Lower leg skin (tissue), 4 donors: ENCODE results near the gene THAP7. TPM values are rescaled to one million over a fixed set of nuclear protein-coding genes. Genes with fewer than 3 reads are reported as not detected.
"Not testable (repeated sequence)": the region's sequence is repeated elsewhere in the genome, so short reads cannot be mapped to it uniquely, and the experiment has no call there.

Experiments used
- DNase-seq, 2 donors: peaks; one replicate each; pipeline ENCODE4 v3.0.0-alpha.2; 2019; ENCODE audit warnings: low spot score in 2 of 2
- H3K4me3 ChIP-seq: fragments of 200-600 bp; sonication (generic); 2 replicates; pipeline ENCODE4 v1.5.1; 2017; ENCODE audit warnings: mild to moderate bottlenecking, low read depth; ENCODE audit not compliant: poor library complexity, severe bottlenecking
- CTCF ChIP-seq, 3 donors: fragments of 450-650 bp; IDR thresholded peaks; one replicate each; pipeline ENCODE4 v1.5.1; 2016; ENCODE audit warnings: antibody characterized with exemption in 3 of 3, mild to moderate bottlenecking in 3 of 3, moderate library complexity in 2 of 3
- POLR2A ChIP-seq, 2 donors: fragments of 450-650 bp; IDR thresholded peaks; one replicate each; pipeline ENCODE4 v1.6.1; 2016 to 2017; ENCODE audit warnings: antibody characterized with exemption in 2 of 2, mild to moderate bottlenecking in 1 of 2, moderate library complexity in 1 of 2
- WGBS, 2 donors: methylation state at CpG; one replicate each; pipeline ENCODE4 v1.1.5; 2018; 5-methylcytosine and 5-hydroxymethylcytosine counted together
- intact Hi-C: fragments of 100-400 bp; cut with DNase I; formaldehyde crosslinking; loops from one replicate; pipeline ENCODE4 v1.15.0; 2023; ENCODE audit warnings: low total_unique reads
- total RNA-seq, 4 donors: library from RNA; depleted of rRNA; stranded (reverse); fragments of >200 nt; gene quantifications; one replicate each; pipeline ENCODE4 v1.1.0, GENCODE V29; 2016

Gene THAP7
- total RNA-seq, 4 donors from 2014 or later: 23.3 to 48.2 (median 45.1) TPM

DNA sequence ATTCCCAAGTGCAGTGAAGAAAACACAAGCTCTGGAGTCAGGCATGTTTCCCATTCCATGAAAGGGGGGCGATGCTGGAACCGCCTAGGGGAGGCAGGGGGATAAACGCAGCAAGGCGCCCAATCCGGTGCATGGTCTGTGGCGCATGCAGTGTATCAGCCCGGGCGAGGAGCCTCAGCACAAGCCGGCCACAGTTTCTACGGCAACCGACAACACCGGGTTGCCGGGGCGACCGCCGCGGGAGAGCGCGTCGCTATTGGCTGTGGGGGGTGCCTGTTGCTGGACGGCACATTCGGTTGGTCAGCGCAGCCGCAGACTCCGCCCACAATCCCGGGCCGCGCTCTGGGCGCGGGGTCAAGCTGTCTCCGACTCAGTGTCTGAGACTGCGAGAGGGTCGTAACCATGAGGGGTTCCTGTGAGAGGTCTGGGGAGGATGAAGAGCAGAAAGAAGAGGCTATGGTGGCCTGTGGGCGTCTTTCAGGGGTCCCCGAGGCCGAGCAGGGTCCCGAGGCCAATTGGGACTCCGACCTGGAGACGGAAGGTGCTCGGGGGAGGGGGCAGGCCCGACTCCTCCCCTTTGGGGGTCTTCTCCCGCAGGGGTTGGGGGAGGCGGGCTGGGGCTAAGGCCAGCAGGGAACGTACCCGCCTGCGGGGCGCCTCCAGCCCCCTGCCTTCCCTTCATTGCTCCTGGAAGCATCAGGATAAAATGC lies 43.8 kb upstream of the THAP7 start, which contains the start of gene LRRC74B:
TSS of gene LRRC74B (plus strand) at position 362 of the 710 bp plus-strand sequence. CDS start at position 403, 41 bp downstream.
- peak; percentile 68 to 94 for DNase-seq
- intact Hi-C loops: no loop called here
- TF ChIP-seq POLR2A (IDR thresholded peaks at IDR 0.05): no peak
- no peak for TF ChIP-seq CTCF (IDR thresholded peaks at IDR 0.05)
- 11 to 12% methylated on average over 30 to 46 of the region's 47 CpGs for WGBS, 2 donors
- no peak within 1 kb of the TSS for H3K4me3 ChIP-seq

DNA sequence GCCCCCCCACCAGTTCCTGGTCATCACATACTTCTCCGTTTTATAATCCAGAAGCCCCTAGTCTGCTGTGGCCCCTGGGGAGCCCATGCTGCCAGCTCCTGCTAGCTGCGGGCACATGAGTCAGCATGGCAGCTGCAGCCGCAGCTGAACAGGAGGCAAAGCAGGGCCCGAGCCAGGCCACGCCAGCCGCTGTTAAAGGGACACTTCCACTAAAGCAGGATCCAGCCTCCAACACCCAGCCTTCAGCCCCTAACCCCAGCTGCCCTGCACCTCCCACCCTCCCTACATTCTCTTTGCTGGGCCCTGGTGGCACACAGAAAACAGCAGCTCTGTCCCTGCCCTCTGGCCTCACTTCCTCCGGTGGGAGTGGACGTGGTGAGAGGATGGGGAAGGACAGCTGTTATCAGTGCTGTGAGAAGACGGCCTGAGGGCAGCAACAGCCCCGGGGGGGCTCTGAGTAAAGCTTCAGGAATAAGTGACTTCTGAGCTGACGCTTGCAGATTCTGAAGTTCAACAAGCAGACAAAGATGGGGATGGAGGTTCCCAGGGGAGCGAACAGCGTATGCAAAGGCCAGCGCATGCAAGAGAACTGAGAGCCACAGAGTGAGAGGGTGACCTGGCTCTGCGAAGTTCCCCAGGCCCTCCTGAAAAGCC lies 43.1 kb upstream of the THAP7 start:
- no peak for DNase-seq
- WGBS, 2 donors: 7 to 10% methylated on average over 15 of the region's 15 CpGs
- intact Hi-C loops: no loop called here
- TF ChIP-seq CTCF (IDR thresholded peaks at IDR 0.05): no peak
- TF ChIP-seq POLR2A (IDR thresholded peaks at IDR 0.05): no peak
- H3K4me3 ChIP-seq: no peak overlapping the region

DNA sequence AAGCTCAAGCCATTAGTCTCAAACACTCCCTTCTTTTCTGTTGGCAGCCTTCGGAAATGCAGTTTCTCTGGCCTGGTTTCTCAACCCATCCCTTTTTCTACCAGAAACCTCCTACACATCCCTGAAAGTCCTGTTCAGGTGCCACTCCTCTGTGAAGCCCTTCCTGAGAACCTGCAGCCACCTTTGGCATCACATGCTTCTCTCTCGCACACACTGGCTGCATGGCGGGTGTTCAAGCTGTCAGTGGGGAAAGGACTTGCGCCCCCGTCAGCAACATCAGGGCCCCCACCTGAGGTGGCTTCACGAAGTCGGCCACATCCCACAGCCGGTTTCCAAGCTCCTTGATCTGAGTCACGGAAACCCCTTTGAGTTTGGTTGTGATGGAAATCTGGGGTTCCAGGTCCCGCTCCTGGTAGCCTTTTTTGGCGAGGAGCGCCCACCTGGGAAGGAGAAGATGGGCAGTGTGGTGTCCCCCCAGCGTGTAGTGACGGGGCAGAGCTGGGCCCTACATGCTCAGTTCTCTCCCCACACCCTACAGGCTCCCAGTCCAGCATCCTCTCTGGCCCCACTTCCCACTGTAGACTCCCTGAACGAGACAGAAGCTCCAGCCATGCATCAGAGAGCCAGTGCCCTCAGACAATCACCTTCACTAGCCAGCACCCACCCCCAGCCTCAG lies 42.1 kb upstream of the THAP7 start:
- TF ChIP-seq CTCF (IDR thresholded peaks at IDR 0.05) (no peak), POLR2A (IDR thresholded peaks at IDR 0.05) (no peak)
- no peak overlapping the region for H3K4me3 ChIP-seq
- no peak for DNase-seq
- WGBS, 2 donors: 86% methylated on average over 15 of the region's 15 CpGs
- intact Hi-C loops: no loop called here

GRCh38 chr22:21042978-21043859 lies 41.3 kb upstream of the THAP7 start:
- TF ChIP-seq POLR2A (IDR thresholded peaks at IDR 0.05): no peak
- TF ChIP-seq CTCF (IDR thresholded peaks at IDR 0.05): no peak
- intact Hi-C loops: no loop called here
- no peak for DNase-seq
- no peak overlapping the region for H3K4me3 ChIP-seq
- 78 to 81% methylated on average over 6 of the region's 6 CpGs for WGBS, 2 donors

GRCh38 chr22:21041937-21042336 lies 40.0 kb upstream of the THAP7 start:
- no peak overlapping the region for H3K4me3 ChIP-seq
- 77 to 78% methylated on average over 4 of the region's 4 CpGs for WGBS, 2 donors
- intact Hi-C loops: no loop called here
- TF ChIP-seq POLR2A (IDR thresholded peaks at IDR 0.05) (no peak), CTCF (IDR thresholded peaks at IDR 0.05) (no peak)
- DNase-seq: no peak

DNA sequence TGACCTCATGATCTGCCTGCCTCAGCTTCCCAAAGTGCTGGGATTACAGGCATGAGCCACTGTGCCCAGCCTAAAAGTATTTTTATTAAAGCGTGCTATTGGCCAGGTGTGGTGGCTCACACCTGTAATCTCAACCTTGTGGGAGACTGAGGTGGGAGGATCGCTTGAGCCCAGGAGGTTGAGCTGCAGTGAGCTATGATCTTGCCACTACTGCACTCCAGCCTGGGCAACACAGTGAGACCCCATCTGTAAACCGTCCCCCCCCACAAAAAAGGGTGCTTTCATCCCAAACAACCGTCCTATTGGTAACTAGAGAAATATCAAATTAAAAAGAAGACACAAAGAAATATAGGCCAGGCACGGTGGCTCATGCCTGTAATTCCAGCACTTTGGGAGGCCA lies 37.2 kb upstream of the THAP7 start:
- WGBS, 2 donors: 94 to 95% methylated on average over 5 of the region's 5 CpGs
- DNase-seq, H3K4me3 ChIP-seq, intact Hi-C loops: not testable (repeated sequence)
